Measurements from ENCODE around the gene IL18BP.
A peak's percentile ranks its signal among the peaks of the same experiment; 100 is the strongest.

IL18BP gene

DNA sequence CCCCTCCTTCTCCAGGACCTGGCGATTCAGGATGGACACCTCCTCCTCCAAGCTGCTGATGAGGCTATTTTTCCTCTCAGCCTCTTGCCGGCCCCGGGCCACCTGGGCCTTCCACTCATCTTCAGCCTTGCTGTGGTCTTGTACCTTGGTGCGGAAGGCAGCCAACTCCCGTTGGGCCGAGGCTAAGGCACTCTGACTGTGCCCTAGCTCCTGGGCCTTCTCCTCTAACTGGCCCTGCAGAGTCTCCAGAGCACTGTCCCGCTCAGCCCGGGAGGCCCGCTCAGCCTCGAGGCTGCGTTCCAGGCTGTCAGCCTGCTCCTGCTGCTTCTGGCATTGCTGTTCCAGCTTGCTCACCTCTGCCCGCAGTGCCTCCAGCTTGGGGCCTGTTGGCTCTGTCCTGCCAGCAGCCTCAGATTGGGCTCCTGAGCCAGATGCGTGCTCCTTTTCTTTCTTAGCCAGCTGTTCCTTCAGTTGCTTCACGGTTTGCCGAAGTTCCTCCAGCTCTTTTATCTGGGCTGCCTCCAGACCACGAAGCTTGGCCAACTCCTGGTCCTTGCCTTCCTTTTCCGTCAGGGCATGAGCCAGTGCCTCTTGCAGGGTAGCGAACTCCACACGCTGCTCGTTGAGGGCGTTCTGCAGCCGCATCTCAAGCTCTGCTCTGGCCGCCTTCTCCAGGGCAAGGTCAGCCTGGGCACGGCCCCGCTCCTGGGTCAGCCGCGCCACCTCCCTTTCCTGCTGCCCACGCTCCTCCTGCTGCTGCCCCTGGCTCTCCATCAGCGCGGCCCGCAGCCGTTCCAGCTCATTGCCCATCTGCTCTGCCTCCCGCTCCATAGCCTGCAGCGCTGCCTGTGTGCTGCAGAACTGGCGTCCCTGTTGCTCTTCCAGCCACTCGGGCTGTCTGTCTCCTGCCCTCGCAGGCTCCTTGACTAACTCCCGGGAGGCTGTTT is 15.3 kb downstream of the IL18BP start:
- DNase-seq, result no peak

DNA sequence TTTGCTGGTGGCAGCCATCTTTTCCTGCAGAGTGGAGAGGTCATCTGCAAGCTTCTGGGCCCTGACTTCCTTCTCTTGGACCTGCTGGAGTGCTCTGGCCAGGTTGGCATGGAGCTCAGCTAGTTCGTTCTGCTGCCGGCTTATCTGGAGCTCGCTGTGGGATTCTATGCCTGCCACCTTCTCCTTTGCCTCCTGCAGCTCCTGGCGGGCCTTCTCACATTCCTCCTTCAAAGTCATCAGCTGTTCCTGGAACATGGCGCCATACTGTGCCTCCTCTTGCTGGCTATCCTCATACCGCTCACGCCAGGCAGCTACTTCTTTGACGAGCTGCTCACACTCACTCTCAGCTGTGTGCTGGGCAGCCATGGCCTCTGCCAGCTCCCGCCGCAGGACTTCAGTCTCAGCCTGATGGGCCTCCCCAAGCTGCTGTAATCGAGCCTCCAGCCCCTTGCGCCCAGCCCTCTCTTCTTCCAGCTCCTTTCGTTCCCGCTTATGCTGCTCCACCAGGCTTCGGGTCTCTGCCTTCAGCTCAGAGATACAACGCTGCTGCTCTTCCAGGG is 16.1 kb downstream of the IL18BP start:
- DNase-seq, result no peak

DNA sequence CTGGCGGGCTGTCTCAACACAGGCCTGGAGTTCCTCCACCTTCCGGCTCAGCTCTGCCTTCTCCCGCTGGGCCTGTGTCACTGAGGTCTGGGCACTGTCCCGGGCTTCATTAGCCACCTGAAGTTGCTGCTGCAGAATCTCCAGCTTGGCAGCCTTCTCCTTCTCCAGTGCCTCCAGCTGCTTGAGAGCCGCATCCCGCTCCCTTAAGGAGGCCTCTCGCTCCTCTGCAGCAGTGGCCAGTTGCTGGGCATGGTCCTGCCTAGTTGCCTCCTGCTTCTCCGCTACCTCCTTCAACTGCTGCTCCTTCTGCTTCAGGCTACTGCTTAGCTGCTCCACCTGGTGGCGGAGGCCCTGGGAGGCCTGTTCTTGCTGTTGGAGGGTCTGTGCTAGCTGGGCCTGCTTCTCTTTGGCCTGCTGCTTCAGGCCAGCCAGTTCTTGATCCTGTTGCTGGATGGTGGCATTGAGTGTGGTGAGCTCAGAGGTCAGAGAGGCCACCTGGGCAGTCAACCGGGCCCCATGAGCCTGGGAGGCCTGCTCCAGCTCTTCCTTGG is 16.9 kb downstream of the IL18BP start:
- DNase-seq, result no peak

DNA sequence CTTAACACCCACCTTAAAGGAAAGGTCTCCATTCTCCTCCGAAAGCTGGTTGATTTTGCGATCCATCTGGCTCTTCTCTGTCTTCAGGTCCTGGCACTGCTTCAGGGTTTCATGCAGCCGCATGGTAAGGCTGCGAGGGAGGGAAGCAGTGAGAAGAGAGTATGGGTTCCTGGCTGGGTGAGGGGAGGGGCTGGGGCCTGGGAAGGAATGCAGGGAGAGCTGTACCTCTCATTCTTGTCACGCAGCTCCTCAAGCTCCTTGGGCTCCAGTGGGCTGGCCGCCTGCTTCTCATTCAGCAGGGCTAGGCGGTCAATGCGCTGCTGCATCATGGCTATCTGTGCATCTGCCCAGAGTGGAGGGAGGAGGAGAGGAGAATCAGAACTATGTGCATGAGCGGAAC is 19.5 kb downstream of the IL18BP start:
- no peak for DNase-seq

DNA sequence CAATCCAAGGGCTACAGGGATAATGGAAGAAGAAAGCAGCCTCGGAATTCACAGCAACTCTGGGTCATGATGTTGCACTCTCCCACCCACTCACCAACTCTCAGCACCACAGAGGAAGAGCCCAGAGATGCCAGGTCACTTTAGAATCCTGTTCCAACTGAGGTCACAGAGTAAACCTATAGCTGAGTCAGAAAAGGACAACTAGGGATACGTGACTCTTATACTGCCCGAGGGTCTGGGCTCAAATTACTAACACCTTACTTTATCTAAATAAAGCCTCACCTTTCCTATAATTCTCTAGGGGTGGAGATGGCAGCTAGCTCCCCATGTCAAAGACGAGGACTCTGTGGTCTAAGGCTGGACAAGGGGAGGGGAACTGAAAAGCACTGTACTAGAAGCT is 24.6 kb downstream of the IL18BP start:
- DNase-seq, result no peak

DNA sequence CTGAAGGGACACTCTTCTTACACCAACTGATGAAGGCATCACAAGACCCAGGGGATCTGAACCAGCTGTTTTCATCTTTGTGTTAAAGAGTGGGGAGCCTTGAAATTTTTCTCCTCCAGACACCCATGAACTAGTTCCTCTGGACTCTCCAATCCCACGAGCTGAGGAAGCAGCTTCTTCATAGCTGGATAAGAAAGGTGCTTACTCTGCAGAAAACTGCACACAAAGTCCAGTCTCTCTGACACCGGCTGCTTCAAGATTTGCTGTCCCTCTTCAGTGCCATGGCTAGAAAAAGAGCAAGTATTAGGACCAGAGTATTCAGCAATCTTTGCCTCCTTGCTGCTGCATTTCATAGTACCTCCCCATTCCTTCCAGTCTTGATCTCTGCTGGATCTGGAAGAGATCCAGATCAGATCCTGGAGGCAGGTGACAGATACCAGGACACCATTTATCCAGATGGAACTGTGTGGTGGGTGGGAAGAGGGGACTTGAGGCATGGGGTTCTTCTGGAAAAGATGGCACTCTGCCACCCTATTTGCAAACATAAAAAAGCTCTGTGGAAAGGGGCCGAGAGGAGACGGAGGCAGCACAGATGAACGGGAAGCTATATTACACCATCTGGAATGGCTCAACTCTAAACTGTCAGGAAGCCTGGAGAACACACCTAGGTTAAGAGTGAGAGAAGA is 25.5 kb downstream of the IL18BP start:
- DNase-seq, result no peak

DNA sequence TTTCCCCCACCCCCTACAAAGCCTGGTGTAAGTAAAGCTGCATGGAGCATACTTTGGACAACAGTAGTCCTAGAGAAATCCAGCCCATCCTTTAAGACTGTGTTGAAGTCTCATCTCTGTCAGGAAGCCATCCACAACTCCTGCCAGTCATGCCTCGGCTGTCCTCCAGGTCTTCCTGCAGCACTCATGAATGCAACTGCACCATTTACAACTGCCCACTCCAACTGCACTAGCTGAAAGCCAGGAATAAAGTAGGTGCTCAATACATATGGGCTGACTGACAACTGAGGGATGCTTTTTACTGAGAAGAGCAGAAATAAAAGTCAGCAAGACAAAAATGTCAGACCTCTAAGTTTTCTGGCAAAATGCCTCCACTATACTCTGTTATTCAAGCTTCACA is 27.4 kb downstream of the IL18BP start:
- no peak for DNase-seq

DNA sequence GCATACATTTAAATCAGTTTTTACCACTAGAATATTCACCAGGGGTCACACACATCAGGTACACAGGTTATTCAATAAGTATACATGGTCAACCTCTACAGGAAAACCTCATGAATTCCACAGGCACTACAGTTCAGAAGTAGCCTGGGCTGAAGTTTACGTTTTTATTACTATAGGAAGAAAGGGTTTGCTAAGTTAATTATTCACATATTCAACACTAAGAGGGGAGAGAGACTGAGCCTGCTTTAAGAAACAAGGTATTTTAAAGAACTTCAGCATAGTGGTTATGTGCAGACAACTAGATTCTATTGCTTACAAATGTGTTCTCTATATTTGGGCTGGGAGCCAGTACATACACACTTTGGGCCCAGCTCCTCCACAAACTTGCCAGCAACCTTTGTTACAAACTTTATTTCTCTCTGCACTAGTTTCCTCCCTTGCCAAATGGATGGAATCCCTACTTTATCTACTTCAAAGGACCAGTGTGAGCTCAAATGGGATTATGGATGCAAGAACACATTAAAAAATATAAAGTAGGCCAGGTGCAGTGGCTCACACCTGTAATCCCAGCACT is 31.9 kb downstream of the IL18BP start:
- no peak for DNase-seq

DNA sequence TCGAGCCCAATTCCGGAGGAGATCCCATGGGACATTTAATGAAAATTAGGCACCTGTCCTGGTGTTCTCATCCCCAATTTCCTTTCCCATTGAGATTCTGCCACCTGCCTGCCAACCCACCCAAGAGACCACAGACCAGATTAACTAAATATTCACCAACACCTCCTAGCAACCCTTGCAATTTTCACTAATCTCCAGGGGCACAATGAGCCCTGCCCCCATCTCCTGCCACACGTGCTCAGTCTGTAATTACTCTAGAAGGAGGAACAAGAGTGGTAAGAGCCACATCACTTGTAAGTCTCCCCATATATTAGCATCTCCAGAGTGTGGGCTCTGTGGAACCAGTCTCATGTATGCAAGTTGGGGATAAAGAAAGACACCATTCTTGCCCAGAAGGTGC is 38.0 kb downstream of the IL18BP start:
- no peak for DNase-seq

DNA sequence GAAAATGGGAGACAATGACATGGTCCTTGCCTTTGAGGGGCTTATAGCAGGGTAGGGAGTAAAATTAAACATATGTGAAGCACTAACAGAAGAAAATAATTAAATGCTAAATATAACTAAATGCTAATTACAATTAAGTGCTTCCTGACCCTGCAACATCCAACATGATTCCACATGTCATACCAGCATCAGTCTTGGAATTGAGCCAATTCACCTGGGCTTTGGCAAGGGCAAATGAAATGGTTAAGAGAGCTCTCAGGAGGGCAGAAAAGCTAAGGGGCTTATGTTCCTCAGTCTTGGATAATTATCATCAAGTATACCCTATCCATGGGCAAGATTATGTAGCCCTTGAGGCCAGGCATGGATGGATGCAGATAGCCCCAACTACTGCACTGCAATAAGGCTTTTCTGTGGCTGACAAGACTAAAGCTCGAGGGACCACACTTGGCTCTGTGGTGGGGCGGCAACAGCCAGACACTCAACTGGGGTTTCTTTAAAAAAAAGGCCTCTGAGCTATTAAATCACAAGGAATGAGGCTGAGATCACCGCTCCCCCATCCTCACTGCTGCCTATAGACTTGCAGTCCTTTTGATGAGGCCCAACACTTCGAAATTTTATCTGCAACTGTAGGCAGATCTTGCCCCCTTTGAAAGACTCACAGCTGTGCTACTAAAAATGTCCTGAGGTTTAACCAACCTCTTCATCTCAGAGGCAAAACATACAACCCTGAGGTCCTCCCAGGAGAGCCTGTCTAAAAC is 39.0 kb downstream of the IL18BP start:
- no peak for DNase-seq

DNA sequence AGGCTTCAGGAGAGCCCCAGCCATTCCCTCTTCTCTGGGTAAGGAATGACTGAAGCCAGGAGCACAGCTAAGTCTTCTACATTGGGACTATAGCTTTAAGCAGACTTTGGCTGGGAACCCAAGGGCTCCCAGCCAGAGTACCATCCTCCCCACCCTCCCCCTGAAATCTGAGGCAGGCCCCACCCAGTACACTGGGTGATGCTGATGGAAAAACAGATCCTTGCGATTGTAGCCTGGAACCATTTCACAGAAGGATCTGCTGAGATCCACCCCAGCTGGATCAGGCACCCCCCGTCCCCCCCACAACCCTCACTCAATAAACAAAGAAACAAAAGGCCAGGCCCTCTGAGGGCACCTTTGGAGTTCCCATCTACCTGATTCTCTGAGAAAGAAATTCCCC is 39.8 kb downstream of the IL18BP start:
- no peak for DNase-seq

DNA sequence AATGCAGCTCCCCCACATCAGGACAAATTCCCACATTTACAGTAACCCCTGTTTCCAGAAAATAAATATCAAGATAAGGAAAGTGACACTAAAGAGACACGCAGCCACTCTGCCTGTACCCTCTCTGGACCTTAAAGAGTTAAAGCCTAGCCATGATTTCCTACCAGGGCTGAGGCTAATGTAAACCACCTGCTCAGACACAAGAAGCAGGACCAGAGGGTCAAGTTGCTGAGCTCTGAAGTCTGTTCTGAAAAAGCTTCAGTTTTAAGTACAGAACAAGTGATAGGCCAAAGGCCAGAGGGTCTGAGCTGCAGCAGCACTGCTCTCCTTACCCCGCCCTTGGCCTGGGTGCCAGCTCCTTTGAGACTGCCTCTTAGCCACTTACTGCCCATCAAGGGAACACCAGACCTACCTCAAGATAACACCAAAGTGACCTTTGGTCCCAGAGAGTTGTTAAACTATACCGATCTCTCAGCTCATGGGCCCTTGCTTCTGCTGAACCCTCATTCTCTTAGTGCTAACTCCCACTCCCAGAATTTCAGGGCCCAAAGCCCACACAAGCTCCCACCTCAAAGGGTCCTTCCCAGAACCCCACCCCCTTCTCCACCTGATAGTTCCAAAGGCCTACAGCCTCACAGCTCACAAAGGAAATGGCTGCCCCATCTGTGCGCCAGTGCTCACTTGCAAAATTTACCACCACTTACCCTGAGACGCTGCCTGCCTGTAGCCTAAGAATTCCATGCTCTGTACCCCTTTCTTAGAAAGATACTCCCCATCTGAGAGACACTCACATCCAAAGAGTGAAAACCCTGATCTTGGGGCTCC is 40.5 kb downstream of the IL18BP start:
- no peak for DNase-seq

DNA sequence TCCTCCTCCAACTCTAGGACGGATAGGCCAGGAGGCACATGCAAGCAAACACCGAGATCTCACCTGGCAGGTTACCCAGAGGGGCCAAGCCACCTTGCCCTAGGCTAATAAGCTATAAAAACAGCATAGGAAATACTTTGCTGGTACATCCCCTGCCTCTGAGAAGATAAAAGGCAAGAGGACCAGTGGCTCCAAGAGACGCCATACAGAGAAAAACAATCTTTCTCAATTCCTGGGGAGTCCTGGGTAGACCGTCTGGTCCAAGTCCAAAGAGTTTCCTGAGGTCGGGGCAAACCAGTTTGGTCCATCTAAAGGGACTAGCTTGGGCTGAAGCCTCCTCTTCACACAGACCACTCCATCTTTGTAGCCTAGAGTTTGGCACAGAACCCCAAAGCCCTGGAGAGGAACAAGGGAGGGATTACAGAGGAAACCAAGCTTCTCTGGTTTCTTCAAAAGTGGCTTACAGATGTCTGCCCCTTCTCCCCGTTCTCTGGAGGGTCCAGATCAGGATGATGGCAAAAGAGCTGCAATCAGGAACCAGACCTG is 41.2 kb downstream of the IL18BP start:
- DNase-seq, result no peak

DNA sequence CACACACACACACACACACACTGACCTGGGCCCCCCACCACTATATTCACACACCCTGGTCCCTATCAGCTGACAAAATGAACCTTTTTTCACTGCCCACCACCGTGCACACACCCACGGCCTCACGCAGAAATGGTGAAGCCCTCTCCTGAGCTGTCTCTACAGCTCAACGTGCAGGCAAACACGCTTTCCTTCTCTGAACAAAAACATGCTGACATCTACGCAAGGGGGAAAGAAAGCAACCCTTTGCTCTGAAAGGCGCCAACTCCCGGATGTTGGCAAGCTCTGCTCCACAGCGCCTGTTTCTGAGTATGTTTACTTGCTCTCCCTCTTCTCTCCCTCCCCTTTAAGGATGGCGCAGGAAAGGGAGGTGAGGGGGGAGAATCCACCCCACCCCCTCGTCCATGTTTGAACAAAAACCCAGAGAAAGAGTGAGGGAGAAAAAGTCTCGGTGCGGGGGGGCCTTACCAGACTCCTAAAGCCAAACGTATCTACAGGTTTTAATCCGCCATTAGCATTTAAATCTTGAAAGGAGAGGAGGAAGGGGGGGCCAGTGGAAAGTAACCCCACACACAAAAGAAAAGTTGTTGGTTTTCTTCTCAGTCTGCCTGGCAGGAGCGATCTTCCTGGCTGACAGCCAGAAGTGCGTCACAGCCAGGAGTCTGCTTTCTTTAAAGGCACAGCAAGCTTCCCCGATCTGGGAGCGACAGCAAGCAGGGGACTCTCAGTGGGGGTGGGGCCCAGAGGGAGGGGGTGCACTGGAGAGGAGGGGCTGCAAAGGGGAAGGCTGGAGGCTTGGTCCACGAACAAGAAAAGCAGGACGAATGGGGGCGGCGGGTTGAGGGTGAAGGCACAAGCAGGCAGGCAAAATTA is 42.0 kb downstream of the IL18BP start:
- DNase-seq, result peak; percentile 71

DNA sequence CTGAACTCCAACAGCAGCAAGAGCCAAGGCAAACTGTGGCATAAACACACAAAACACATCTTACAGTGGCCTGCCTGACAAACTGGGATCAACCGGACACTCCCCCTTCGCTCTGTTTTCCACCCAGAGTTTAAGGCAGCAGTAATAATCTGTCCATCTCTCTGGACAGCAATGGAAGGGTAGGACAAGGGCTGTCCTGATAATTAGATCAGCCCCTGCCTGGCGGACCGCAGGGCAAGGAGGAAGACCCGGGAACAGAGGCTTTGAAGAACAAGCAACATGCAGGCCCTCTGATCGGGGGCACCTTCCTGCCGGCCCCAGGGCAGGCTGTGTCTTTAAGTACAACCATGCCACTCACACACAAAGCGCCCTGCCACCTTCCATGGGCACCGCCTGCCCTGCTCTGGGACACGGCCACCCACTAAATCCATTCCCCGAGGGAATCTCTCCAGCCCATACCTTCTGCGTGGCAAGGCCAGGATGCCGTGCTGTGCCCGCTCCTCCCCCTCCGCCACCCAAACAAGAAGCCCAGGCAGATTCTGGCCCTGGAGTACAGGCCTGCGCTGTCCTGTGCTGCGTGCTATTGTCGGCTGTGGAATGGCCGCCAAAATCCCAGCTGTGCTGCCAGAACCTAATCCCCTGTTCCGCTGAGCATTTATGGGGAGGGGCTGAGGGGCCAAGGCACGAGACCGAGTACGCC is 42.8 kb downstream of the IL18BP start:
- peak; percentile 19 for DNase-seq

DNA sequence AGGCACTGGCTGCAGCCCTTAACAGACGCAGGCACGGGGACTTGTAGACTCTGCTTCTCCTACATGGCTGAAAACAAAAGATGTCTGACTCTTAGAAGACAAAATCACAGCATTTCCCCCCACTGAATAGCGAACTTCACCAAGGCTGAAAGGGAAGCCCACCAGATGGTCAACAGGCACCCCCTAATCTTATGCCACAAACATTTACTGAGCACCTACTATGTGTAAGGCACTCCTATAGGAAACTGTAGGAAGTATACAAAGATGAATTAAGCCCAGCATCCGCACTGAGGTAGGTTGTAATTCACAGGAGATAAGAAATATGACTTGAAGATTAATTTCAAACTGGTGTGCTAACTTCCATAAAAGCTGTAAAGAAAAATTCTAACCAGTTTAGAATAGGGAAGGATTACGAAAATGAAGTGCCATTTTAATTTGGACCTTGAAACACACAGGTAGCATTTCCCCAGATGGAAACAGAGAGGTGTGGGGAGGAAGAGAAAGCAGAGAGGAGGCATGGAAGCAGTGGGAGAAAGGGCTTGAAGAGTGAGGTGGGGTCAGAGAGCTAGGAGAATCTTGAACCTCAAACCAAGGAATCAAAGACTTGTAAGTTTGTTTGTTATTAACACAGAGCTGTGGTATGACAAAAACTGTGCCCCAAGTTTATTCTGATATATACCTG is 43.5 kb downstream of the IL18BP start:
- DNase-seq, result no peak

DNA sequence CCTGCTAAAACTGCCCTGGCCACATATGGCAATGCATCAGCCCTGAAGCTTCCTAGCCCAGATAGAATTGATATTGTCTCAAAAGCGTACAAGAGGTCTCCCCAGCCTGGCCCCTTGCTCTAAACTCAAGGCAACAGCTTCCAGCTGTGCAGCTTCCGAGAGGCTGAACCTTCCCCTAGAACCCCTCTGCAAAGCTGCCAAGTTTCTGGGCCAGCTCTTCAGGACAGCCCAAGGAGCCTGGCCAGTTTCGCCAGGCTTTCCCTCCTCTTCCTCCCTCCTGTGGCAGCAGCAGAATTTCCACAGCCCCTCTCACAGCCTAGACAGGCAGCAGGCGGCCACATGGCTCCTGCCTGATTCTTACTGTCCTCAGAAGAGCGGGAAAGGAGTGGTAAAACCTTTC is 47.1 kb downstream of the IL18BP start:
- no peak for DNase-seq

DNA sequence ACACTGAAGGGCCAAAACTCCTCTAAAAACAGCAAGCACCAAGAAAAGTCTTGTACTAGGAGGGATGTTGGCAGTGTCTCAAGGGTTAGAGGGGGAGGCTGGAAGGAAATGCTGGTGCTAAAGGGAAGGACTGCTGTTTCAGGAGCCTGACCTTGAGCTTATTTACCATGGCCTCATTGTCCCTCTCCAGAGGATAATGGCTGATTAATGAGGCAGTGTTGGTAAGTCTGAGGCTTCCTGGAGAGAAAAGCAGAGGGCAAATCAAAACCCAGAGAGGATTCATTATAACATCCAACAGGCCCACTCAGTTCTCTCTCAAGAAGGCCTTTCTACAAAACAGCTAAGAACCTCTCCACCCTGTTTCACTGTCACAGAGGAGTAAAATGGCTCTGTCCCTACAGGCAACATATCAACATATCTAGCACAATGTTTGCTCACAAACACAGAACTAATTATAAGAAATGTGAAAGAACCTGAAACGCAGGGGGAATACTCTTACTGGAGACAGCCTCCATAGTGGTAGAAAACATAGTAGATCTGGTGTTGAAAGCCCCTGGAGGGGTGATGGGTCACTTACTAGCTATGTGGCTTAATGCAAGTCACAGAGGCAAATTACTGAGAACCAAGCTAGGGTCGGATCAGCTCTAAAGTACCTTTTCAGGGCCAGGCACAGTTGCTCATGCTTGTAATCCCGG is 50.2 kb downstream of the IL18BP start:
- DNase-seq, result no peak

All from stimulated activated CD4-positive, alpha-beta T cell treated with anti-CD3 and anti-CD28 coated beads, Interleukin-1b, Interleukin-23, amount 100 ng/mL, for 48 hours (primary cell).